SKM-1 treated with dmso at 0.1 percent for 144 hours (cell line): Measurements from ENCODE around the gene TMEM62.
A peak's percentile ranks its signal among the peaks of the same experiment; 100 is the strongest.

Experiments used
- DNase-seq: peaks from one replicate; lab custom pipeline; 2025; ENCODE audit not compliant: unreplicated experiment; lab: John Stamatoyannopoulos, UW

TMEM62 gene

DNA sequence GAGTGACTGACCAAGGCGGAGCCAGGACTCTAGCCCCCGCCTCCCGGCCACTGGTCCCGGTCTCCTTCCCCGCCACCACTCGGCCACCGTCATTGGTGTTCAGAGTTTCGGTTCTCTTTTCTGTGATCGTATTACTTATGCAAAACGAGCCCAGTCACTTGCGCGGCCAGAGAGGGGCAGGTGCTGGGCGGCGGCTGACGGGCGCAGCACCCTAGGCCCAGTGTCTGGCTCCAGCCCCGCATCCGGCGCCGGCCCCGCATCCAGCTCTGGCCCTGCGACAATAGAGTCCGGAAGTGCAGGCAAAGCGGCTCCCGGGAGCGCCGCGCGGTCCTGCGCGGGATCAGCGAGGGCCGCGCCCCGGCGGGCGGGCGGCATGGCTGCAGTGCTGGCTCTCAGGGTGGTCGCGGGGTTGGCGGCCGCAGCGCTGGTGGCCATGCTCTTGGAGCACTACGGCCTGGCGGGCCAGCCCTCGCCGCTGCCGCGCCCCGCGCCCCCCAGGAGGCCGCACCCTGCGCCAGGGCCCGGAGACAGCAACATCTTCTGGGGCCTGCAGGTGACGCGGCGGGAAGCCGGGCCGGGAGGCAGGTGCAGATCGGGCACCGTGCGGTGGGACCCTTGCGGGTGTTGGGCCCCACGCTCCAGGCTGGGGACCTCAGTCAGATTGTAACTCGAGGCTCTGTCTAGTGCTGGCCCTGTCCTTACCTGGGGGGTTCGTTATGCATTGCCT lies at the start of gene TMEM62:
Gene TMEM62 (plus strand): TSS at position 157 of the 727 bp plus-strand sequence. CDS start 217 bp downstream, at position 374.
- DNase-seq, result peak; percentile 84

DNA sequence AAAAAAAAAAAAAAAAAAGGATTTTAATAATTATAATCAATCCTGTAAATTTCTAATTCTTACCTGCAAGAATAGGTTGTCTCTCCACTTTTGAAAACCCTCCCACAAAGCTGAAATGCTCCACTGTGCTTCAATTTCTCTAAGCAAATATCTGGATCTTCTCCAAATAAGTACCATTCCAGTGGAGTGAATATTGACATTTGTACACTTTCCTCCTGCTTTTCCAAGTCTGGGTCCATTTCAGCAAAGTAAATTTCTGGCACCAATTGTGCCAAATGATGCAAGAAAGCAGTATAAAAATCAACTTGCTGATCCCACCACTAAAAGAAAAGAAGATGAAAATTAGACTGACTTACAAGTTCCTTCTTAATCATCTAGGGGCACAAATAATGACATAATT lies 47.5 kb upstream of the TMEM62 start:
- DNase-seq, result no peak

DNA sequence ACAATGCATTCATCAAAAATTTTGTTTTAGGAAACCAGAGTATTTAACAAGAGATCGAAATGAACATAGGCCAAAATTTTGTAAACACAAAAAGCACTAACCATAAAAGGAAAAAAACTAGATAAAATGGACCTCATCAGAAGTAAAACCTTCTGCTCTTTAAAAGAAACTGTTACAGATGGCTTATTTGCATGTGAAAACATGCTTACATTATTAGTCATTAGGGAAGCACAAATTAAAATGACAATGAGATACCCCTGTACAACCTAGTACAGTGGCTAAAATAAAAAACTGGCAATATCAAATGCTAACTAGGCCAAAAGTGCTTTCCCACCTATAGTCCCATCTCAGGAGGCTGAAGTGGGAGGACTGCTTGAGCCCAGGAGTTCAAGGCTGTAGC lies 46.8 kb upstream of the TMEM62 start:
- DNase-seq, result no peak

DNA sequence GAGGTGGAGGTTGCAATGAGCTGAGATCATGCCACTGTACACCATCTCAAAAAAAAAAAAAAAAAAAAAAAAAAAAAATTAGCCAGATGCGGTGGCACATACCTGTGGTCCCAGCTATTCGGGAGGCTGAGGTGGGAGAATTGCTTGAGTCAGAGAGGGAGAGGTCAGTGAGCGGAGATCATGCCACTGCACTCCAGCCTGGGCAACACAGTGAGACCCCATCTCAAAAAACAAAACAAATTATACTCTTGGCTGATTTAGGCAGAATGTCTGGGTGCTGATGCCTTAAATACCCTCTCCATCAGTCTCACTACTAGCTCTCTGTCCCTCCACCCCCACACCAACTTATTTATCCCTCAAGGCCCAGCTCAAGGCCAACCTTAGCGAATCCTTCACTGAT lies 41.5 kb upstream of the TMEM62 start:
- DNase-seq, result no peak

DNA sequence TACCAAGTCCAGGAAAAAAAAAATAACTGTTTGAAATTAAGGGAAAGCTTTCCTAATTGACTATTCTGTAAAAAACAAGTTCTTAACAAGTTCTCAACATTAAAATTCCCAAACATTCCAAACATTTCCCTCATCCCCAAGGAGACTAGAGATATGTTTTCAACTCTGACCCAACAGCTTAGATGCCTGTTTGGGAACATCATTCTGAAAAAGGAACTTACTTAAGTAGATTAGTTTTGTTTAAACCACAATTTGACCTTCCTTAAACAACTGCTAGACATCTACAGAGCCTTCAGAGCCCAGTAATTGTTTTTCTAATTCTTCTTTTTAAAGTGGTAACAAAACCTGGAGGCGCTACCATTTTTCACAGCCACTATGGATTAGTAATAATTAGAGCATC lies 40.4 kb upstream of the TMEM62 start:
- peak; percentile 34 for DNase-seq

DNA sequence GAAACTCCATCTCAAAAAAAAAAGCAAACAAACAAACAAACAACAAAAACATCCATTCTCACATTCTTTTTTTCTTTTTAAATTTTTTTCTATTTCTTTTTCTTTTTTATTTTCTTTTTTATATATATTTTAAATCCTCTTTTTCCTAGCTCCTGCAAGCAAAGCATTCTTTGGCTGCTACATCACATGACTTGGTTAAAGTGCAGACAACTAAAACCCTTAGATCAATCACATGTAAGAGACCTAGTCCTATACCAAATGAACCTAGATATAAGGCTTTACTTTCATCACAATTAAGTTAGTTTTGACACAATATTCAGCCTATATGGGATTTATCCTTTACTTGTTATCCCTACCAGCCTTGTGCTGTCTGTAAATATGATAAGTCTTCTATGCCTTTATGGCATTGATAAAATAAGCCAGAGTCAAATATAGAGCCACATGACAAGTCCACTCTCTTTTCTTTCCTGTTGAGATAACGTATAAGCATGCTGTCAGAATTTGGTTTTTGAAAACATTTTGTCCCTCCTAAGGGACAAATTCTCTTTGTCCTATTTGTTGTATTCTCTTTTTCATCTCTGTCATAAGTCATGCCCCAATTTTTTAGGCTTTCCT lies 38.9 kb upstream of the TMEM62 start:
- no peak for DNase-seq

DNA sequence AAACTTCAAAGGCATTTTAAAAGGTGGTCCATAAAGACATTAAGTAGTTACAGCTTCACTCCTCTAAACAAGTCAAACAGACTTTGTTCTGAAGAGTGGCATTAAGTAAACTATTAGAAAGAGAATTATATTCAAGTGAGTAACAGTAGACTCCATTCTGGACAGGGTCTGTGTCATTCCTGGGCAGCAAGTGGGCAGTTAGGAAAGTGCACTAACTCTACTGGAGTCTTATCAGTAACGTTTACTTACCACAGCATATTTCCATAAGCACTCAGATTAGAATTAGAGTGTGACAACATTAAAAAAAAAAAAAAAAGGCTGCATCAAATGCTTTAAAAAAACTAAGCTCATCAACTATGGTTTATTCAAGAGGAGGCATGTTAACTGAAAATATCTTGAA lies 38.1 kb upstream of the TMEM62 start:
- no peak for DNase-seq

DNA sequence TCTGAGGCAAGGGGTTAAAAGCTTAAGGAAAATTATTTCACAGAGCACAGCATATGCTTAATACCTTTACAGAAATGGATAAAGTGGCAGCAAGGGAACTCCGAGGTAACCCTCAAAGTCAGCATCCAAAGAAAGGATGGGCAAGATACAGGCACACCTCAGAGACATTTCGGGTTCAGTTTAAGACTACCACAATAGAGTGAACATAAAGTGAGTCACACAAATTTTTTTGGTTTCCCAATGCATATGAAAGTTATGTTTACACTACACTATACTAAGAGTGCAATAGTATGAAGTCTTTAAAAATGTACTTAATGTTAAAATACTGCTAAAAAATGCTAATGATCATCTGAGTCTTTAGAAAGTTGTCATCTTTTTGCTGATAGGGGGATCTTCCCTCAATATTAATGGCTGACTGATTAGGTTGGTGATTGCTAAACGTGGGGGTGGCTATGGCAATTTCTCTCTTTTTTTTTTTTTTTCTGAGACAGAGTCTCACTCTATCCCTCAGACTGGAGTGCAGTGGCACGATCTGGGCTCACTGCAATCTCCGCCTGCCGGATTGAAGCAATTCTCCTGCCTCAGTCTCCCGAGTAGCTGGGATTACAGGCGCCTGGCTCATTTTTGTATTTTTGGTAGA lies 37.6 kb upstream of the TMEM62 start:
- DNase-seq, result no peak

DNA sequence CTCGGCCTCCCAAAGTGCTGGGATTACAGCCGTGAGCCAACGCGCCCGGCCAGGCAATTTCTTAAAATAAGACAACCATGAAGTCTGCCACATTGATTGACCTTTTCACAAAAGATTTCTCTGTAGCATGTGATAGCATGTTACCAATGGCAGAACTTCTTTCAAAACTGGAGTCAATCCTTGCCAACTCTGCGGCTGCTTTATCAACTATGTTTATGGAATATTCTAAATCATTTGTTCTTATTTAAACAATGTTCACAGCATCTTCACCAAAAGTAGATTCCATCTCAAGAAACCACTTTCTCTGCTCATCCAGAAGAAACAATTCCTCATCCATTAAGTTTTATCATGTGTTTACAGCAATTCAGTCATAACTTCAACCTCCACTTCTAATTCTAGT lies 37.0 kb upstream of the TMEM62 start:
- DNase-seq, result no peak

DNA sequence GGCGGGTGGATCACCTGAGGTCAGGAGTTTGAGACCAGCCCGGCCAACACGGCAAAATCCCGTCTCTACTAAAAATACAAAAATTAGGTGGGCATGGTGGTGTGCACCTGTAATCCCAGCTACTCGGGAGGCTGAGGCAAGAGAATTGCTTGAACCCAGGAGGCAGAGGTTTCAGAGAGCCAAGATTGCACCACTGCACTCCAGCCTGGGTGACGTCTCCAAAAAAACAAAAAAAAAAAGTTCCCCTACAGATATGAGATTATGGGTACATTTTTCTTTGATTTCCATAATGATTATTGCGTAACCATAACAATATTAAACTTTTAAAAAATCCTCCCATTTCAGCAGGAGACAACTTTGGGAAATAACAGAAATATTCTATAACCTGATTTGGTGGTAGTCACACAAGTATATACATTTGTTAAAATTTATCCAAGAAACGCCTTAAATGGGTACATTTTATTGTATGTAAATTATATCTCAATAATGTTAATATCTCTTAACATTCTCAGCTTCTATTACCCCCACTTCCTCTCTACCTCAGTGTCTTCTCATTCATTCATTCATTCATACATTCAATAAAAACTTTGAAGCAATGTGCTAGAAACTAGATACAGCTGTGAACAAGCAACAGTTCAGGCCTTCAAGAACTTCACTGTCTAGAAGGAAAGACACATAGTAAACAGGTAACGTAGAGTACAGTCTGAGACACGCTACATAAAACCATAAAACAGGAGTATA lies 34.1 kb upstream of the TMEM62 start:
- no peak for DNase-seq

DNA sequence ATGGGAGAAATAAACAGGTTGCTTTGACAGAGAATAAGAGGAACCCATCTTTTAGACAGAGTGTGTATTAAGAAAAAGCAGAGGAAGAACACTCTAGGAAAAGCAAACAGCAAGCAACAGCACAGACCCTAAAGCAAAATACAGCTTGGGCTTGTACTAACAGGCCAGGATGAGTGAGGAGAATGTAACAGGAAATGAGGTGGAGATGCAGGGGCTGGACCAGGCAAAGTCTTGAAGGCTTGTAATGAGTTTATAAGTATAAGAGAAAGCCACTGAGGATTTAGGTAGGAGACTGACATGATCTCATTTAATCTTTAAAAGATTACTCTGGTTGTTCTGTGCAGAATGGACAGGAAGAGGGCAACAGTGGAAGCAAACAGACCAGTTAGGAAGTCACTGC lies 32.4 kb upstream of the TMEM62 start:
- no peak for DNase-seq

DNA sequence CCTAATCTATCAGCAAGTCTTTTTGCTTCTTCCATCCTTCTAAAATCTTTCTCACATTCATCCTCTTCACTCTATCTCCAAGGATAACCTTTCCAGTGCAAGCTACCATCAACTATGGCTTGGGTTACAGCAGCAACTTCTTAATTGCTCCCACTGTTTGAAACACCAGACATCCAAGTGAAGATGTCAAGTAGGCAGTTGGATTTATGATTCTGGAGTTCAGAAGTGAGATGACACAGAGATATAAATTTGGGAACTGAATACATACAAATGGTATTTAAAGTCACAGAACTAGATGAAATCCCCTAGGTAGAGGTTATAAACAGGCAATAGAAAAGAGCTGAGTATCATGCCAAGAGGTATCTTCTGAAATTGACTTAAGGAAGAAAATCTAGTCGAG lies 31.2 kb upstream of the TMEM62 start:
- no peak for DNase-seq

DNA sequence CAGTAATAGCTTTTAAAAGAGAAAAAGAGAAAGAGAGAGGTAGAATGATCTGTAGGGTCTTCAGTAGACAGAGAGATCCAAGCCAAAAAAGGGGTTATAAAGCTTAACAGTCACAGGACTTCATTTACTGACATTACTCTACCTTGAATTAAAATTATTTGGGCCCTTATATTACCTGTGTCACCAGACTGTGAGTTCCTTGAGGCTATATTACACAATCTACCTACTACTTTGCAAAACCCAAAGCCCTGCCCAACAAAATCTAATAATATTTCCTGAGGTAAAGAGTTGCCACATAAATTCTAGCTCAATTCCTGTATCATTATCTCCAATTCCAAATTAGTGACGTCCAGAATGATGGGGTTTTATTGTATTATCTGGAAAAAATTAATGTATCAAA lies 29.5 kb upstream of the TMEM62 start:
- DNase-seq, result no peak

DNA sequence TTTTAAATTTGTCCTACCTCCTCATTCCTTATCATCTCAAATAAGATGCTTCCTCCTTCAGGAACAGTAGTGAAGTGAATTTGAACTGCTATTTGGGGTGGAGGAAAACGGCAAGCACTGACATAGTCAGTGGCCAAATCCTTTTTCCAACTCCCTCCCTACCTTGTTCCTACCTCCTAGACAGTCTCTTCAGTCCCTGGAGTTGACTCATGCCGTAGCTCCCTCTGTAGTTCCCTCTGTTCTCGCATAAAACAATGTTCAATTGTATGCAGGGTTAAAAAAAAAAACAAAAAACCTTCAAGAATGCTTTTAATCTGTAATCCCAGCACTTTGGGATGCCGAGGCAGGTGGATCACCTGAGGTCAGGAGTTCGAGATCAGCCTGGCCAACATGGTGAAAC lies 29.0 kb upstream of the TMEM62 start:
- DNase-seq, result no peak

DNA sequence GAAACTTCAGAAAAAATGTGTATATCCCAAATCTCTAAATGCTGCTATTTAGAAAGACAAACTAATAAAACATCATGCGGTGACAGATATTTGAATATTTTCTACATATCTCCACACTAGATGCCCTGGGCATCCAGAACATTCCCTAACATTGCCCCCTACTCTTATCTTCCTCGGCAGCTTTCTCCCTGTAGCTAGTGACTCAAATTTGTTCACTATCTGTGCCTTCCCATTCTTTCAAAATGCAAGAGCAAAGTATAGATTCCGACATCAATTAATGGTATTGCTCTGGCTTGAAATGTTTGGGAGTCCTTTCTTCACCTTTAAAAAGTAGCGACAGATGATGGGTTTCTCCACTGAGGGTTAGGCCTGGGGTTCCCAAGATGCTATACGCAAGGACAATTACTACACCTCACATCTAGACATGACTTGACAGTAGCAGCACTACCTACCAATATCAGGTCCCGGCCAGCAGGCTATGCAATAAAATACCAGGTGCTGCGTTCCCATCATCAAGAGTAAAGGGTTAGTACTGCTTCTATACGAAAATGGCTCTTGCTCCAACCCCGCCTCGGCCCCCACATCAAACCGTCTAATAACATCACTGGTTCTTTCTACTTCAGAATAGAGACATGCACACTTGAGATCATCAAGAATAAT lies 28.2 kb upstream of the TMEM62 start:
- no peak for DNase-seq

DNA sequence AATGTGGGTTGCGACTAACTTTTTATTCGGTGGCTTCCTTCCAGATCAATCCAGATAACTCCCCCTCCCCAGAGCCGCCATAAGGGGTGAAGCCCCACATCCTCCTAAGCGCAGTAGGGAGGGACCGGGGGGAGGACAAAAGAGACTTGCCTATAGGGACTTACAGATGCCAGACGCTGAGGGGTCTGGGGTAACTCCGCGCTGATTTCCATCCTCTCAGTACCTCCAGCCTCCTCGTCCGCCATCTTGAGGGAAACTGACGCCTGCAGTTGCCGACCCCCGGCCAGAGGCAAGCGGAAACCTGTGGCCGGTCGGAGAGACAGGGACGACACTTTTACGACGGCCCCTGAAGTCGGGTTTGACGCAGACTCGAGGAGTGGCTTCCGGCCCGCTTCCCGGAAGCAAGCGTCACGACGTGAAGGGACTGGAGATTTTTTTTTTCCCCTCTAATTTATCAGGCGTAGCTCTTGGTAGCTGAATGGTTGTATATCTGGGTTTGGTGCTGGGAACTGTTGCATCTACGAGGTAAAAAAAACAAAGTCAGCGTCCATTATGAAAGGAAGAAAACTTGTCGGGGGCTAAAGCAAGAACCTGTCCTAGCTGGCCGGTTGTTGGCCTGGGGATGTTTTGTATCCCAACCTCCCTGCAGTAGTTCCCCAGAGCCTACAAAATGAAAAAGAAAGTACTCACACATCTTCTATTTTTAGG lies 27.5 kb upstream of the TMEM62 start, which contains the start of gene UBR1:
Gene UBR1 (minus strand): TSS at position 261 of the 708 bp plus-strand sequence. CDS start 16 bp downstream, at position 245.
- DNase-seq, result peak; percentile 89

DNA sequence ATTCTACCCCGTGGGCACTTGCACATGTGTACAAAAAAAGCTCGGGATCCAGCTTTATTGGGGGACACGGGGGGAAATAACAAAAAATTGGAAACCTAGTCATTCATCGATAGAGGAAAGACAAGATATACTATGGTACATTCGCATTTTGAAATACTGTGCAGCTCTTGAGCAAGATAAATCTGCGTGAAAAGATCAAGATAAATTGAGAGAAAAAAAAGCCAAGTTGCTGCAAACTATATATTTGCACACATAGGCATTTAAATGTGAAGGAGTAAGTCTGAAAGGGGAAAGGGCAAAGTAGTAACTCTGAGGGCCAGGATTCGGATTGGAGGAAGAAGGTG lies 26.9 kb upstream of the TMEM62 start:
- DNase-seq, result no peak

DNA sequence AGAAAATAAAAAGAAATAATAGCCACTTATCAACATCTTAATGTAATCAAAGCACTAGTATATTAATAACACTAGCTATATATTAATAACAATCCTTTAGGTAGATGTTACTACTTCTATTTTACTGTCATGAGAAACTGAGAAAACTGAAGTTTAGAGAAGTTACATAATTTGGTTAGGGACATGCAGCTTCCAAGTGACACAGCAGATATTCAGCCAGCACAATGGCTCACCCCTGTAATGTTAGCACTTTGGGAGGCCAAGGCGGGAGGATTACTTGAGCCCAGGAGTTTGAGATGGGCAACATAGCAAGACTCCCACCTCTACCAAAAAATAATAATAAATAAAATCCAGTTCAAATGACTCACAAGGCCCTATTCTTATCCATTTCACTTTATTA lies 25.6 kb upstream of the TMEM62 start:
- no peak for DNase-seq

DNA sequence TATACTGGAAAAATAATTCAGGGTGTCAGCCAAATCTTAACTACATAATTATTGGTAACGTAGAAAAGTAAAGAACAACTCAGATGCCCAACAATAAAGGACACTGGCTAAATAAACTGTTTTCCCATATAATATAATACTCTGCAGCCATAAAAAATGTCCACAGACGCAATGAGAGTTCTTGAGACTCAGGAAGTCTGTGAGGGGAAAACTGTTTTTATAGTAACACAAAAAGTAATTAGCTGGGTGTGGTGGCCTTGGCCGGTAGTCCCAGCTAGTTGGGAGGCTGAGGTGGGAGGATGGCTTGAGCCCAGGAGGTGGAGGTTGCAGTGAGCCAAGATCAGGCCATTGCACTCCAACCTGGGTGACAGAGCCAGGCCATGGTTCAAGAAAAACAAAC lies 22.0 kb upstream of the TMEM62 start:
- no peak for DNase-seq

DNA sequence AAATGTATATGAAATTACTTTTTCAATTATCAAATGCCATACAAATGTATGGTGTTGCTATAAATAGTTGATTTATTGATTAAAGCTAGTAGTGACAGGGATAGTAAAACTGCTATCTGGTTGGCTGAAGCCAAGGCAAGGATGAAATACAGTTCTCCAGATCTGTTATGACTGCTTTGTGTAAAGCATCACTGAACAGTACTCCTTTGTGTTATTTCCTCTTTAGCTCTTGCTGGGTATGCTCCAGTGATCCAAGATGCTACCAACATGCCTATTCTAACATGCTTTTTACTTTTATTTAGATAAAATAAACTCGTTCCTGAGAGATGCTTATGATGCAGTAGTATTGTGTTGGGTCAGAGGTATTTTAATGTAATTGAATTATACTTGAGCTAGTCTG lies 15.1 kb upstream of the TMEM62 start:
- no peak for DNase-seq

DNA sequence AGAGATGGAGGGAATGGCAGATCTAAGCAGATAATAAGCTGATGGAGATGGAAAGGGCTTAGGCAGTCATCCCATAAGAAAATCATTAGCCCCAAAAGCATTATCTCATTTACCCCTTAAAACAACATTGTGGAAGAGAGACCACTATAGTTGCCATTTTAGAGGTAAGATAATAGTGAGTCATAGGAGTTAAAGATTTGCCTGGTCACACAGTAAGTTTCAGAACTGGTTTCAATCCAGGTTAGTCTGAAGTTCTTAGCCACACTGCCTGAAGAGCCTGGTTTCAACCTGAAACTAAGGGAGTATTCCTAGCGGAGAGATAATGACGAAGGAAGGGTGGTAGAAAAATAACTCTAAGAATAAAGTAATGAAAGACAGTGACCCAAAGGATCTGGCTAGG lies 14.6 kb upstream of the TMEM62 start:
- DNase-seq, result no peak
